Keratinocyte (primary cell): Measurements from ENCODE around the gene FAM120B. TPM values are rescaled to one million over a fixed set of nuclear protein-coding genes. Genes with fewer than 3 reads are reported as not detected.

Experiments
- DNase-seq: peaks from one replicate; pipeline ENCODE4 v3.0.0-alpha.2; 2011; ENCODE audit warnings: low read depth, missing footprints, low spot score
- FAIRE-seq: peaks from 2 replicates; lab custom pipeline; 2011; peaks lifted over from hg19 to GRCh38; lab: Jason Lieb, UNC
- H2AFZ ChIP-seq: 2 replicates; pipeline ENCODE4 v1.6.0; 2012; ENCODE audit warnings: low read length, control low read depth, inconsistent platforms; ENCODE audit not compliant: control insufficient read depth
- H3K27ac ChIP-seq: 2 replicates; pipeline ENCODE4 v1.5.1; 2011; ENCODE audit warnings: low read length; ENCODE audit not compliant: control insufficient read depth, insufficient read depth
- H3K27me3 ChIP-seq: 3 replicates; pipeline ENCODE4 v1.6.0; 2011; ENCODE audit warnings: low read length; ENCODE audit not compliant: control insufficient read depth, insufficient read depth; ENCODE audit errors: extremely low read depth
- H3K36me3 ChIP-seq, 2 experiments: 2 replicates in 1 of 2; 3 replicates in 1 of 2; pipeline ENCODE4 v1.5.1; 2011; ENCODE audit warnings: low read length in 2 of 2, mild to moderate bottlenecking in 1 of 2; ENCODE audit not compliant: control insufficient read depth in 2 of 2, insufficient read depth in 2 of 2; ENCODE audit errors: extremely low read depth in 1 of 2
- H3K4me1 ChIP-seq: 3 replicates; pipeline ENCODE4 v1.5.1; 2011; ENCODE audit warnings: low read length; ENCODE audit not compliant: control insufficient read depth, insufficient read depth; ENCODE audit errors: extremely low read depth
- H3K4me2 ChIP-seq: 3 replicates; pipeline ENCODE4 v1.6.0; 2011; ENCODE audit warnings: low read depth, low read length; ENCODE audit not compliant: control insufficient read depth, insufficient read depth; ENCODE audit errors: extremely low read depth
- H3K4me3 ChIP-seq, 3 experiments: fragments of 200-600 bp in 1 of 3; sonication (generic) in 1 of 3; 2 replicates in 2 of 3; 3 replicates in 1 of 3; pipeline ENCODE4 v1.5.1; 2011 to 2016; ENCODE audit warnings: low read length in 3 of 3, mild to moderate bottlenecking in 3 of 3, control low read depth in 2 of 3, inconsistent platforms in 1 of 3, low read depth in 1 of 3, mixed read lengths in 1 of 3, mixed run types in 1 of 3, moderate library complexity in 1 of 3; ENCODE audit not compliant: control insufficient read depth in 2 of 3, insufficient read depth in 2 of 3; ENCODE audit errors: extremely low read depth in 1 of 3
- H3K79me2 ChIP-seq: 2 replicates; pipeline ENCODE4 v1.6.0; 2012; ENCODE audit warnings: low read length; ENCODE audit not compliant: control insufficient read depth, insufficient read depth
- H3K9ac ChIP-seq: 3 replicates; pipeline ENCODE4 v1.6.0; 2011; ENCODE audit warnings: low read length; ENCODE audit not compliant: control insufficient read depth, insufficient read depth; ENCODE audit errors: extremely low read depth
- H3K9me1 ChIP-seq: 3 replicates; pipeline ENCODE4 v1.6.0; 2011; ENCODE audit warnings: low read length; ENCODE audit not compliant: control insufficient read depth, insufficient read depth; ENCODE audit errors: extremely low read depth
- H3K9me3 ChIP-seq: 2 replicates; pipeline ENCODE4 v1.5.1; 2012; ENCODE audit warnings: low read depth, low read length; ENCODE audit not compliant: control insufficient read depth
- H4K20me1 ChIP-seq: 3 replicates; pipeline ENCODE4 v1.6.0; 2011; ENCODE audit warnings: low read length; ENCODE audit not compliant: control insufficient read depth, insufficient read depth; ENCODE audit errors: extremely low read depth
- EZH2 ChIP-seq: IDR thresholded peaks from one replicate; pipeline ENCODE4 v1.6.1; 2012; ENCODE audit warnings: inconsistent platforms, mild to moderate bottlenecking, low read length, moderate library complexity
- dilution Hi-C: fragments of 300-500 bp; cut with MboI; formaldehyde crosslinking; loops from one replicate; pipeline ENCODE4 v1.7.0; 2020; ENCODE audit warnings: low sequenced_read_pairs; ENCODE audit not compliant: extremely low pct_ligation_motif_present
- polyA plus RNA-seq, 5 experiments: library from polyadenylated mRNA; depleted of rRNA in 3 of 5; stranded (reverse) in 3 of 5; stranded (forward) in 1 of 5; unstranded in 1 of 5; fragments of >200 nt; gene quantifications; 1 replicate in 1 of 5; 2 replicates in 3 of 5; 3 replicates in 1 of 5; pipeline versions ENCODE4 v1.2.1 to v1.2.3, GENCODE V29; 2011 to 2012; ENCODE audit warnings: missing spikeins in 2 of 5, low read depth in 1 of 5, low replicate concordance in 1 of 5
- TF ChIP-seq, protein P1 (sequence below), 3 experiments: IDR thresholded peaks in 1 of 3; conservative IDR thresholded peaks in 1 of 3; optimal IDR thresholded peaks in 1 of 3; 2 replicates in 2 of 3; 3 replicates in 1 of 3; pipeline versions ENCODE3 to v1.5.1; 2011; ENCODE audit warnings: low read length in 3 of 3, mild to moderate bottlenecking in 3 of 3, moderate library complexity in 2 of 3, control low read depth in 1 of 3, inconsistent platforms in 1 of 3; ENCODE audit not compliant: insufficient read depth in 2 of 3; ENCODE audit errors: extremely low read depth in 1 of 3

FAM120B gene
- polyA plus RNA-seq, 1 donor (not counting 4 experiments of a cell fraction or from before 2014, with no cell fraction given), result 17.4 TPM

DNA sequence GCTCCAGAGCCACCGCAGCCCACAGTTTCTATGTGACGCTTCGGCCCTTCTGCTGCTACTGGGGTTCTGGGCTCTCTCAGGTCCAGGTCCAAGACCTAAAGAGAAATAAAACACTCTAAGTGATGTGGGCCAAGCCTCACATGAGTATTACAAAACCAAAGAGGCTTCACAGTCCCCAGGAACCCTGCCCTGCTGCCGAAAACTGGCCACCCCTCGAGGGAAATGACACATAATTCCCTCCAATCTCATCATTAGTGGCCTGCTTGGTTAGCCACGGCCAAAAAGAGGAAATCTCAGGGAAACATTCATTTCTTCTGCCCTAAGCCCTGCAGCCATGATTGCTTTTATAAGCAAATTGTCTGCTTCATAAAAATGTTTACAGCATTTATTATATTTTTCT lies 48.2 kb upstream of the FAM120B start:
- no peaks in the 10 kb centered on the region for H3K9me3 ChIP-seq
- dilution Hi-C loops, result no loop called here
- H3K36me3 ChIP-seq, result no peaks in the 10 kb centered on the region
- TF ChIP-seq, protein P1, sequence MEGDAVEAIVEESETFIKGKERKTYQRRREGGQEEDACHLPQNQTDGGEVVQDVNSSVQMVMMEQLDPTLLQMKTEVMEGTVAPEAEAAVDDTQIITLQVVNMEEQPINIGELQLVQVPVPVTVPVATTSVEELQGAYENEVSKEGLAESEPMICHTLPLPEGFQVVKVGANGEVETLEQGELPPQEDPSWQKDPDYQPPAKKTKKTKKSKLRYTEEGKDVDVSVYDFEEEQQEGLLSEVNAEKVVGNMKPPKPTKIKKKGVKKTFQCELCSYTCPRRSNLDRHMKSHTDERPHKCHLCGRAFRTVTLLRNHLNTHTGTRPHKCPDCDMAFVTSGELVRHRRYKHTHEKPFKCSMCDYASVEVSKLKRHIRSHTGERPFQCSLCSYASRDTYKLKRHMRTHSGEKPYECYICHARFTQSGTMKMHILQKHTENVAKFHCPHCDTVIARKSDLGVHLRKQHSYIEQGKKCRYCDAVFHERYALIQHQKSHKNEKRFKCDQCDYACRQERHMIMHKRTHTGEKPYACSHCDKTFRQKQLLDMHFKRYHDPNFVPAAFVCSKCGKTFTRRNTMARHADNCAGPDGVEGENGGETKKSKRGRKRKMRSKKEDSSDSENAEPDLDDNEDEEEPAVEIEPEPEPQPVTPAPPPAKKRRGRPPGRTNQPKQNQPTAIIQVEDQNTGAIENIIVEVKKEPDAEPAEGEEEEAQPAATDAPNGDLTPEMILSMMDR (optimal IDR thresholded peaks at IDR 0.05 in 1 of 3, IDR thresholded peaks at IDR 0.05 in 1 of 3, conservative IDR thresholded peaks at IDR 0.05 in 1 of 3; ENCODE audit: extremely low read depth in 1 of 3, insufficient read depth in 2 of 3, low read length in 3 of 3), result no peak
- no peak for TF ChIP-seq EZH2
- no peak overlapping the region for H3K9ac ChIP-seq
- H3K4me2 ChIP-seq, result no peak overlapping the region
- DNase-seq, result no peak
- no peak overlapping the region for H2AFZ ChIP-seq
- FAIRE-seq, result no peak
- H3K4me3 ChIP-seq, result no peak overlapping the region
- H3K9me1 ChIP-seq, result no peaks in the 10 kb centered on the region
- no peaks in the 10 kb centered on the region for H3K4me1 ChIP-seq
- no peaks in the 10 kb centered on the region for H3K27me3 ChIP-seq
- H3K79me2 ChIP-seq, result no peaks in the 10 kb centered on the region
- no peaks in the 10 kb centered on the region for H4K20me1 ChIP-seq
- no peak overlapping the region for H3K27ac ChIP-seq

DNA sequence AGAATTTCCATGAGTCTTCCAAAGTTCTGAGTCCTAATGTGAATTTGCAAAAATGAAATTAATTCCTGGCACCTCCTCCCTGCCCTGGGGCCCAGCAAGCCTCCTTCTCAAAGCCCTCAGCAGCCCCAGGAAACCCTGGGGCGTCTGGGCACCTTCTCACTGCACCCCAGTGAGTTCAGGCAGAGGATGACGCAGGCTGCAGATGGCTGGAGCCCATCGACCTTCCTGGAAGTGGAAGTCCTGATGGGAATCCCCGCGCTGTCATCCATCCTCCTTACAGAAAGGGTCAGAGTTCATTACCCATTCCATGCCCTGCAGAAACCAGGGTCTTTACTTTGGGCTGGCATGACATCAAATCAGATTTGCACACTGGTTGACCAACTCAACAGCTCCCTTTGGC lies 47.3 kb upstream of the FAM120B start:
- H3K79me2 ChIP-seq, result no peaks in the 10 kb centered on the region
- H3K4me3 ChIP-seq, result no peak overlapping the region
- H3K27ac ChIP-seq, result no peak overlapping the region
- H3K27me3 ChIP-seq, result no peaks in the 10 kb centered on the region
- no peaks in the 10 kb centered on the region for H3K36me3 ChIP-seq
- no peak overlapping the region for H2AFZ ChIP-seq
- H3K9me3 ChIP-seq, result no peaks in the 10 kb centered on the region
- no peaks in the 10 kb centered on the region for H4K20me1 ChIP-seq
- no peak for FAIRE-seq
- H3K9me1 ChIP-seq, result no peaks in the 10 kb centered on the region
- dilution Hi-C loops, result no loop called here
- TF ChIP-seq EZH2, result no peak
- TF ChIP-seq, protein P1 (optimal IDR thresholded peaks at IDR 0.05 in 1 of 3, IDR thresholded peaks at IDR 0.05 in 1 of 3, conservative IDR thresholded peaks at IDR 0.05 in 1 of 3; ENCODE audit: extremely low read depth in 1 of 3, insufficient read depth in 2 of 3, low read length in 3 of 3), result no peak
- no peak for DNase-seq
- H3K4me1 ChIP-seq, result no peaks in the 10 kb centered on the region
- no peak overlapping the region for H3K4me2 ChIP-seq
- H3K9ac ChIP-seq, result no peak overlapping the region
